ENCODE measurements around the gene RNF223. TPM values are rescaled to one million over a fixed set of nuclear protein-coding genes. Genes with fewer than 3 reads are reported as not detected.

RNF223 gene
- total RNA-seq, 1 donor = not detected

DNA sequence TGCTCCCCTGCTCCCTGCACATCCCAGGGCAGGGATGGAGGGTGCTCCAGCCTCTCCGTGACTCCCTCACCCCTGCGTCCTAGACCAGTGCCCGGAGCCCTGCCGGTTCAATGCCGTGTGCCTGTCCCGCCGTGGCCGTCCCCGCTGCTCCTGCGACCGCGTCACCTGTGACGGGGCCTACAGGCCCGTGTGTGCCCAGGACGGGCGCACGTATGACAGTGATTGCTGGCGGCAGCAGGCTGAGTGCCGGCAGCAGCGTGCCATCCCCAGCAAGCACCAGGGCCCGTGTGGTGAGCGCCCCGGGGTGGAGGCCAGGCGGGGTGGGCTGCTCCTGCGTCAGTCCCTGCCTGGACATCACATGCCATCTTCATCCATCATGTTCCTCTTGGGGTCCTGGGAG, 32.2 kb downstream of the RNF223 start:
- TF ChIP-seq, protein P1, sequence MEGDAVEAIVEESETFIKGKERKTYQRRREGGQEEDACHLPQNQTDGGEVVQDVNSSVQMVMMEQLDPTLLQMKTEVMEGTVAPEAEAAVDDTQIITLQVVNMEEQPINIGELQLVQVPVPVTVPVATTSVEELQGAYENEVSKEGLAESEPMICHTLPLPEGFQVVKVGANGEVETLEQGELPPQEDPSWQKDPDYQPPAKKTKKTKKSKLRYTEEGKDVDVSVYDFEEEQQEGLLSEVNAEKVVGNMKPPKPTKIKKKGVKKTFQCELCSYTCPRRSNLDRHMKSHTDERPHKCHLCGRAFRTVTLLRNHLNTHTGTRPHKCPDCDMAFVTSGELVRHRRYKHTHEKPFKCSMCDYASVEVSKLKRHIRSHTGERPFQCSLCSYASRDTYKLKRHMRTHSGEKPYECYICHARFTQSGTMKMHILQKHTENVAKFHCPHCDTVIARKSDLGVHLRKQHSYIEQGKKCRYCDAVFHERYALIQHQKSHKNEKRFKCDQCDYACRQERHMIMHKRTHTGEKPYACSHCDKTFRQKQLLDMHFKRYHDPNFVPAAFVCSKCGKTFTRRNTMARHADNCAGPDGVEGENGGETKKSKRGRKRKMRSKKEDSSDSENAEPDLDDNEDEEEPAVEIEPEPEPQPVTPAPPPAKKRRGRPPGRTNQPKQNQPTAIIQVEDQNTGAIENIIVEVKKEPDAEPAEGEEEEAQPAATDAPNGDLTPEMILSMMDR (IDR thresholded peaks at IDR 0.05; ENCODE audit: insufficient read depth, low read depth, low read length) = no peak
- DNase-seq (ENCODE audit: low read depth) = no peak
- no peak overlapping the region for H3K4me3 ChIP-seq (ENCODE audit: low read depth, low read length)

DNA sequence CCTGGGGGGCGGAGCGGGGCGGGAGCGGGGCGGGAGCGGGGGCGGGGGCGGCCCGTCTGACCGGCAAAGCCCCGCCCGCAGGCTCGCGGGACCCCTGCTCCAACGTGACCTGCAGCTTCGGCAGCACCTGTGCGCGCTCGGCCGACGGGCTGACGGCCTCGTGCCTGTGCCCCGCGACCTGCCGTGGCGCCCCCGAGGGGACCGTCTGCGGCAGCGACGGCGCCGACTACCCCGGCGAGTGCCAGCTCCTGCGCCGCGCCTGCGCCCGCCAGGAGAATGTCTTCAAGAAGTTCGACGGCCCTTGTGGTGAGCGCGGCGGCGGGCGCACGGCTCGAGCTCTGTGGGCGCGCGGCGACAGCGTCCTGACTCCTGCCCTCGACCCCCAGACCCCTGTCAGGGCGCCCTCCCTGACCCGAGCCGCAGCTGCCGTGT, 33.0 kb downstream of the RNF223 start:
- TF ChIP-seq, protein P1 (IDR thresholded peaks at IDR 0.05; ENCODE audit: insufficient read depth, low read depth, low read length) = no peak
- no peak for DNase-seq (ENCODE audit: low read depth)
- no peak overlapping the region for H3K4me3 ChIP-seq (ENCODE audit: low read depth, low read length)

DNA sequence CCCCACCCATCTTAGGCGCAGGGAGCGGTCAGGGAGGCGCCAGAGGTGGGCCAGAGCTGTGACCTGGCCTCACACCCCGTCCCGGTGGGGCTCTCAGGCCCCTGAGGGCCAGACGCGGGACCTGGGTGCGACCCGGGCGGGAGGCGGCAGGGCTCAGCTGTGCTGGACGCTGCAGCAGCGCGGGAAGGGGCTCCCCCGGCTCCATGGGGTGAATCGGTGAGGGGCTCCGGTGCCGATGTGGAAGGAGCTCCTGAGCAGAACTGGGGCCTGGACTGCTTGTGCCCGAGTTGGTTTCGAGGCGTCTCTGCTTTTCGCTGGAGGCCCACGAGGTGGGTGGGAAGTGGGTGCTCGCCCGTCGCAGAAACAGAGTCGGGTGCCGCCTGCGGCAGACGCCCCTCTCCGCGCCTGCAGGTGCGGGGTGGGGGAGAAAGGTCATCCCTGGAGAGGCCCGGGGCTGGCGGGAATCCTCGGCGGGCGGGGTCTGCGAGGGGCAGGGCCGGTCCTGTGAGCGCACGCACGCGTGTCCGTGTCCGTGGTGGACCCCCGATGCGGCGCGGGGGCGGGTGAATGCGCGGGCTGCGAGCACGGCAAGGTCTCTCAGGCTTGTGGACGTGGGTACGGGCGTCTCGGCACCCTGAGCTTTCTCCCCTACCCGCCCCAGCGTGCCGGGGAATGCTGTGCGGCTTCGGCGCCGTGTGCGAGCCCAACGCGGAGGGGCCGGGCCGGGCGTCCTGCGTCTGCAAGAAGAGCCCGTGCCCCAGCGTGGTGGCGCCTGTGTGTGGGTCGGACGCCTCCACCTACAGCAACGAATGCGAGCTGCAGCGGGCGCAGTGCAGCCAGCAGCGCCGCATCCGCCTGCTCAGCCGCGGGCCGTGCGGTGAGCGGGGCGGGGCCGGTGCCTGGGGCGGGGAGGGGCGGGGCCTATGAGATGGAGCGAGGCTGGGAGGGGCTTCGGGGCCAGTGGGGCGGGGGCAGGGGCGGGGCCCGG, 33.8 kb downstream of the RNF223 start:
- TF ChIP-seq, protein P1 (IDR thresholded peaks at IDR 0.05; ENCODE audit: insufficient read depth, low read depth, low read length) = peak; percentile 18
- peak; percentile 89 for DNase-seq (ENCODE audit: low read depth)
- peak overlapping the region; percentile 49 for H3K4me3 ChIP-seq (ENCODE audit: low read depth, low read length)

DNA sequence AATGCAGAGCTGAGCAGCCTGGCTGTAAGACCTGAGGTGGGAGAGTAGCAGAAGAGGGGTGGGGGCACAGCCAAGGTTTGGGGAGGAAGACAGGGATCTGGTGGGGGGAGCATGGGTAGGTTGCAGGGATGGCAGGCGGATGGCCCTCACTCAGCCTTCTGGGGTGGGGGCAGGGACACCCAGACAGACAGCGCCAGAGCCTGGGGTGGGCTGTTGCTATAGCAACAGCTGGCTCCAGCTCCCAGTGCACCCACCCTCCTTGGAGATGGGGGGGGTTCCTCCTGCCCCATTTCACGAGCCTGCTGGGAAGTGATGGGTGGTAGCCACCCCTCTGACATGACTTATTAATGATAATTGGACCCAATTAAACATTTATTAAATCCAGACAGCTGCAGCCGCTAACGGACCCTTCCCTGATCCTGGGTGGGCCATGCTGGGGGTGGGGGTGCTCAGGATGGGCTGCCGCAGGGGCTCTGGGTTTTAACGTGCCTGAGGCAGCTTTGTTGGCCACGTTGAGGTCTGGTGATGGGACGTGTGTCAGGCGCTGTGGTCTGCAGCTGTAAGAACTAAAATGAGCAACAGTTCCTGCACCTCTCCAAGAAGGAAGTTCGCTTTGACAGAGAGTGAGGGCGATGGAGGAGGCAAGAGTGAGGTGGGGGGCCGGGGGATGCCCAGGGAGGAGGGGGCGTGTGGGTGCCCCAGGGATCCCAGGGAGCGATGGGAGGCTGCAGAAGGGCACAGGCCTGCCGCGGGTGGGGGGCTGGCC, 34.8 kb downstream of the RNF223 start:
- no peak for DNase-seq (ENCODE audit: low read depth)
- TF ChIP-seq, protein P1 (IDR thresholded peaks at IDR 0.05; ENCODE audit: insufficient read depth, low read depth, low read length) = no peak
- no peak overlapping the region for H3K4me3 ChIP-seq (ENCODE audit: low read depth, low read length)

DNA sequence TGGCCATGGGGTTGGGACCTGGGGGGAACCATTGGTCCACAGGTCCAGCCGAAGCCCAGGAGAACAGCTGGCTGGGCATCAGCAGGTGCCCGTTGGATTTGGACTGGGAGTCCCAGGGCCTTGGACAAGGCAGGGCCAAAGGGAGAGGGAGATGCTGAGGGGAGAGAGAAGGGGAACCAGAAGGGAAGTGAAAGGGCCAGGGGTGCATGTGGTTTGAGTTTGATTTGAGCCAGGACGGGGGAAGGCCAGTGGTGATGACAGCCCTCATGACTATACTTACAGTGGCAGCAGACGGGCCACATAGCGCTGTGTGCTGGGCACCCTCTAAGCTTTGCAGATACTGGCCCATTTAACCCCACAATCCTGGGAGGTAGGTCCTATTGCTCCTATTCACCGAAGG, 35.4 kb downstream of the RNF223 start:
- no peak for DNase-seq (ENCODE audit: low read depth)
- TF ChIP-seq, protein P1 (IDR thresholded peaks at IDR 0.05; ENCODE audit: insufficient read depth, low read depth, low read length) = no peak
- H3K4me3 ChIP-seq (ENCODE audit: low read depth, low read length) = no peak overlapping the region

DNA sequence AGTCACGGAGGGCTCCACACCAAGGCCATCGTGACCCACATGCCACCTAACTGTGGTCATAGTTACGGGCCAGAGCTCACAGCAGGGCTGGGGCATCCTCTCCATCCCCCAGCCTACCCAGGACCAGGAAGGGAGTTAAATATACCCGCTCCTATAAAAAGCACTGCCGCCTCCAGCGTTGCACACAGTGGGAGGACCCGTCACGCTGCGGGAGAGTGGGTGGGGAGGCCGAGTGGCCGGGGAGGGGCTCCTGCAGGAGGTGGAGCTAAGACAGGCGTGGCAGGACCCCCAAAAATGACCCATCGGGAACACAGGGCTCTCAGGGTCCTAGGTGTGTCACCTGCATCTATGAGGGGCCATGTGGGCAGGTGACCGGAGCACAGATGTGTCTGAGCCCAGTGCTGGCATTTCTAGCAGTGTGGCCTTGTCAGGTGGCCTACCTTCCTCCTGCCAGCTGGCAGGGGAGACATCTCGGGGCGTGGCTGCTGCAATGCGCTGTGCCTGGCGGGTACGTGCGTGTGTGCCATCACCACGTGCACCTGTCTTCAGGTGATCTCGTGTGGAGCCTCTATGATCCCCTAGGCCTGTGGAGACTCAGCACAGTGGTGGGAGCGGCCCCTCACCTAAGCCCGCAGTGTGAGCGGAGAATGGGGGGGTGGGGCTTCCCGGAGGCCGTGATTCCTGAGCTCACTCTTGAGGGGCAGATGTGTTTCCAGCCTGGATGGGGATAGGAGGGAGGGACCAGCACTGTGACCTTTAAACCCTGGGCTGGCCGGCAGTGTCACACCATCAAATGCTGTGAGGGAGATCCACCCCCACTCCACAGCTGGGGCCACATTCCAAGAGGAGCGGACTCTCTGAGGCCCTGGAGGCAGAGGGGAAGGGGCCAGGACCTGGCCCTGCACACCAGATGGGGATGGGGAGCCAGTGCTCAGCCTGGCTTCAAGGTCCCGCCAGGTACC, 36.5 kb downstream of the RNF223 start:
- no peak overlapping the region for H3K4me3 ChIP-seq (ENCODE audit: low read depth, low read length)
- TF ChIP-seq, protein P1 (IDR thresholded peaks at IDR 0.05; ENCODE audit: insufficient read depth, low read depth, low read length) = no peak
- DNase-seq (ENCODE audit: low read depth) = no peak
